GM19324 (cell line): ENCODE results near the gene SERPINC1.
"Not testable (repeated sequence)": the region's sequence is repeated elsewhere in the genome, so short reads cannot be mapped to it uniquely, and the experiment has no call there.

Experiments used
- ATAC-seq: cut with Tn5 transposase; IDR thresholded peaks from one replicate; pipeline ENCODE4 v1.9.1; 2021; ENCODE audit warnings: mild to moderate bottlenecking, moderate library complexity; ENCODE audit not compliant: unreplicated experiment, low FRiP score

Gene SERPINC1

GRCh38 chr1:173917149-173917548 lies at the start of gene SERPINC1:
SERPINC1 (minus strand) TSS chr1:173917327; CDS start chr1:173917259, 68 bp downstream.
- ATAC-seq, result no peak

- ATAC-seq, result not testable (repeated sequence)
Observed at GRCh38 chr1:173965896-173966295, 48.8 kb upstream of the SERPINC1 start.

- no peak for ATAC-seq
Observed at GRCh38 chr1:173963477-173963876, 46.4 kb upstream of the SERPINC1 start.

GRCh38 chr1:173960625-173961024 lies 43.5 kb upstream of the SERPINC1 start:
- ATAC-seq, result no peak

- ATAC-seq, result no peak
Observed at GRCh38 chr1:173954179-173954578, 37.1 kb upstream of the SERPINC1 start.

GRCh38 chr1:173948594-173948993 lies 31.5 kb upstream of the SERPINC1 start:
- ATAC-seq, result no peak

- no peak for ATAC-seq
Observed at GRCh38 chr1:173946380-173946921, 29.3 kb upstream of the SERPINC1 start.

GRCh38 chr1:173937062-173937461 lies 19.9 kb upstream of the SERPINC1 start:
- ATAC-seq, result no peak

GRCh38 chr1:173934440-173934839 lies 17.3 kb upstream of the SERPINC1 start:
- ATAC-seq, result no peak

GRCh38 chr1:173930541-173930940 lies 13.4 kb upstream of the SERPINC1 start:
- ATAC-seq, result not testable (repeated sequence)

GRCh38 chr1:173925306-173926242 lies 8.4 kb upstream of the SERPINC1 start:
- ATAC-seq, result no peak

GRCh38 chr1:173920861-173921260 lies 3.7 kb upstream of the SERPINC1 start:
- ATAC-seq, result no peak

- ATAC-seq, result no peak
Observed at GRCh38 chr1:173917635-173918493, 737 bp upstream of the SERPINC1 start.

- no peak for ATAC-seq
Observed at GRCh38 chr1:173916667-173917066, 460 bp downstream of the SERPINC1 start.

GRCh38 chr1:173915596-173915995 lies 1.5 kb downstream of the SERPINC1 start:
- no peak for ATAC-seq

GRCh38 chr1:173914366-173914871 lies 2.7 kb downstream of the SERPINC1 start:
- ATAC-seq, result no peak

GRCh38 chr1:173913111-173913510 lies 4.0 kb downstream of the SERPINC1 start:
- ATAC-seq, result no peak

- no peak for ATAC-seq
Observed at GRCh38 chr1:173903827-173904531, 13.1 kb downstream of the SERPINC1 start.

GRCh38 chr1:173900992-173901391 lies 16.1 kb downstream of the SERPINC1 start:
- no peak for ATAC-seq

- no peak for ATAC-seq
Observed at GRCh38 chr1:173900427-173900826, 16.7 kb downstream of the SERPINC1 start.
